Measurements from ENCODE around the gene SOX6.

SOX6 gene

GRCh38 chr11:16091862-16092261 is 264.5 kb downstream of the SOX6 start:
- TF ChIP-seq REST (IDR thresholded peaks at IDR 0.05; ENCODE audit: insufficient read depth in 1 of 2, low read depth in 2 of 2, low read length in 2 of 2) (no peak), POLR2AphosphoS5 (IDR thresholded peaks at IDR 0.05; ENCODE audit: low read depth, low read length) (no peak), FOXP2 (optimal IDR thresholded peaks at IDR 0.05; ENCODE audit: borderline replicate concordance, extremely low read depth, extremely low read length, insufficient read depth) (no peak), SIN3A (IDR thresholded peaks at IDR 0.05; ENCODE audit: borderline replicate concordance, insufficient read depth, low read length) (no peak), TAF1 (IDR thresholded peaks at IDR 0.05; ENCODE audit: borderline replicate concordance, insufficient read depth, low read length) (no peak)

- TF ChIP-seq POLR2AphosphoS5 (IDR thresholded peaks at IDR 0.05; ENCODE audit: low read depth, low read length) (no peak), SIN3A (IDR thresholded peaks at IDR 0.05; ENCODE audit: borderline replicate concordance, insufficient read depth, low read length) (no peak), REST (IDR thresholded peaks at IDR 0.05; ENCODE audit: insufficient read depth in 1 of 2, low read depth in 2 of 2, low read length in 2 of 2) (no peak), FOXP2 (optimal IDR thresholded peaks at IDR 0.05; ENCODE audit: borderline replicate concordance, extremely low read depth, extremely low read length, insufficient read depth) (no peak), TAF1 (IDR thresholded peaks at IDR 0.05; ENCODE audit: borderline replicate concordance, insufficient read depth, low read length) (no peak)
Observed at GRCh38 chr11:16089481-16089880, 266.9 kb downstream of the SOX6 start.

- TF ChIP-seq FOXP2 (optimal IDR thresholded peaks at IDR 0.05; ENCODE audit: borderline replicate concordance, extremely low read depth, extremely low read length, insufficient read depth), result no peak
- no peak for TF ChIP-seq SIN3A (IDR thresholded peaks at IDR 0.05; ENCODE audit: borderline replicate concordance, insufficient read depth, low read length)
- no peak for TF ChIP-seq REST (IDR thresholded peaks at IDR 0.05; ENCODE audit: insufficient read depth in 1 of 2, low read depth in 2 of 2, low read length in 2 of 2)
- no peak for TF ChIP-seq POLR2AphosphoS5 (IDR thresholded peaks at IDR 0.05; ENCODE audit: low read depth, low read length)
- no peak for TF ChIP-seq TAF1 (IDR thresholded peaks at IDR 0.05; ENCODE audit: borderline replicate concordance, insufficient read depth, low read length)
Observed at GRCh38 chr11:16088774-16089173, 267.6 kb downstream of the SOX6 start.

GRCh38 chr11:16087886-16088285 is 268.5 kb downstream of the SOX6 start:
- TF ChIP-seq SIN3A (IDR thresholded peaks at IDR 0.05; ENCODE audit: borderline replicate concordance, insufficient read depth, low read length) (no peak), POLR2AphosphoS5 (IDR thresholded peaks at IDR 0.05; ENCODE audit: low read depth, low read length) (no peak), FOXP2 (optimal IDR thresholded peaks at IDR 0.05; ENCODE audit: borderline replicate concordance, extremely low read depth, extremely low read length, insufficient read depth) (no peak), TAF1 (IDR thresholded peaks at IDR 0.05; ENCODE audit: borderline replicate concordance, insufficient read depth, low read length) (no peak), REST (IDR thresholded peaks at IDR 0.05; ENCODE audit: insufficient read depth in 1 of 2, low read depth in 2 of 2, low read length in 2 of 2) (no peak)
